GM12891 (cell line): Measurements from ENCODE around the gene SEPTIN12.

Experiments used
- POLR2AphosphoS5 ChIP-seq: IDR thresholded peaks from 2 replicates; pipeline ENCODE4 v1.6.1; 2011; ENCODE audit warnings: low read depth, low read length, control low read depth
- TAF1 ChIP-seq: IDR thresholded peaks from 2 replicates; pipeline ENCODE4 v1.6.1; 2011; ENCODE audit warnings: low read depth, low read length, control low read depth

DNA sequence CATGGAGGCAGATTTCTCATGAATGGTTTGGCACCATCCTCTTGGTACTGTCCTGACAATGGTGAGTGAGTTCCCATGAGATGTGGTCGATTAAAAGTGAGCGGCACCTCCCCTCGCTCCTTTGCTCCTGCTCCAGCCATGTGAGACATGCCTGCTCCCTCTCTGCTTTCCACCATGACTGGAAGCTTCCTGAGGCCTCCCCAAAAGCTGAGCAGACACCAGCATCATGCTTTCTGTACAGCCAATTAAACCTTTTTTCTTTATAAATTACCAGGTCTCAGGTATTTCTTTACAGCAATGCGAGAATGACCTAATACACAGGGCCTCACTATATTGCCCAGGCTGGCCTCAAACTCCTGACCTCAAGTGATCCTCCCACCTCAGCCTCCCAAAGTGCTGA, 33.3 kb downstream of the SEPTIN12 start:
- no peak for TF ChIP-seq TAF1
- TF ChIP-seq POLR2AphosphoS5: no peak
